Erythroblast (primary cell): ENCODE measurements around the gene OVOL1.

Experiments
- GATA1 ChIP-seq: IDR thresholded peaks from 2 replicates; pipeline ENCODE4 v1.6.1; 2011; ENCODE audit warnings: low read depth, mild to moderate bottlenecking, control low read depth, low read length, moderate library complexity
- POLR2A ChIP-seq: IDR thresholded peaks from 2 replicates; pipeline ENCODE4 v1.6.1; 2011; ENCODE audit warnings: mild to moderate bottlenecking, low read length

DNA sequence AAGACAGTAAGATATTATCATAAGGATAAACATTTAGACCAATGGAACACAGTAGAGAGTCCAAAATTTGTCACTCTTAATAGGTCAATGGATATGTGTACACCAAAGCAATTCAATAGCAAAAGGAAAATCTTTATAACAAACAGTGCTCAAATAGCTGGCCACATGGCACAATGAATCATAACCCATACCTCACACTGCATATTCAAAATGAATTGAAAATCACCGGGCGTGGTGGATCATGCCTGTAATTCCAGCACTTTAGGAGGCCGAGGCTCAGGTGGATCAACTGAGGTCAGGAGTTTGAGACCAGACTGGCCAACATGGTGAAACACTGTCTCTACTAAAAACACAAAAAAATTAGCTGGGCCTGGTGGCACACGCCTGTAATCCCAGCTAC is 55.3 kb downstream of the OVOL1 start:
- TF ChIP-seq POLR2A (no peak), GATA1 (no peak)
